GM12891 (cell line): ENCODE measurements around the gene RPL28.

Experiments
- PAX5 ChIP-seq: IDR thresholded peaks from 2 replicates; pipeline ENCODE4 v1.6.1; 2011; ENCODE audit warnings: low read length, moderate library complexity, mild to moderate bottlenecking; ENCODE audit not compliant: insufficient read depth, severe bottlenecking
- POLR2A ChIP-seq: IDR thresholded peaks from 2 replicates; pipeline ENCODE4 v1.6.1; 2011; ENCODE audit warnings: low read depth, low read length, control low read depth
- POLR2AphosphoS5 ChIP-seq: IDR thresholded peaks from 2 replicates; pipeline ENCODE4 v1.6.1; 2011; ENCODE audit warnings: low read depth, low read length, control low read depth
- POU2F2 ChIP-seq: IDR thresholded peaks from 2 replicates; pipeline ENCODE4 v1.6.1; 2011; ENCODE audit warnings: low read depth, mild to moderate bottlenecking, control low read depth, low read length, moderate library complexity
- SPI1 ChIP-seq: IDR thresholded peaks from 2 replicates; pipeline ENCODE4 v1.6.1; 2011; ENCODE audit warnings: low read depth, low read length, control low read depth
- TAF1 ChIP-seq: IDR thresholded peaks from 2 replicates; pipeline ENCODE4 v1.6.1; 2011; ENCODE audit warnings: low read depth, low read length, control low read depth

- TF ChIP-seq TAF1 (no peak), POLR2A (no peak), POLR2AphosphoS5 (no peak), PAX5 (no peak), SPI1 (no peak), POU2F2 (no peak)
These were observed 34.0 kb downstream of the RPL28 start for GRCh38 chr19:55419624-55420236.
